Endothelial cell of umbilical vein (primary cell): Measurements from ENCODE around the gene TMEM119.

Source experiments
- EZH2 ChIP-seq: IDR thresholded peaks from 2 replicates; pipeline ENCODE4 v1.6.1; 2012; ENCODE audit warnings: borderline replicate concordance, low read depth, mild to moderate bottlenecking, moderate library complexity, low read length, inconsistent platforms; ENCODE audit not compliant: severe bottlenecking
- FOS ChIP-seq: IDR thresholded peaks from 2 replicates; pipeline ENCODE4 v1.6.1; 2011; ENCODE audit warnings: mild to moderate bottlenecking, low read length, moderate library complexity, borderline replicate concordance; ENCODE audit not compliant: insufficient read depth
- MAX ChIP-seq: IDR thresholded peaks from 2 replicates; pipeline ENCODE4 v1.6.1; 2011; ENCODE audit not compliant: insufficient read depth, insufficient read length
- POLR2A ChIP-seq: IDR thresholded peaks from 2 replicates; pipeline ENCODE4 v1.6.1; 2012; ENCODE audit warnings: low read depth, mild to moderate bottlenecking, control low read depth, low read length
- POLR2AphosphoS5 ChIP-seq: IDR thresholded peaks from 2 replicates; pipeline ENCODE4 v1.6.1; 2012; ENCODE audit warnings: low read depth, mild to moderate bottlenecking, control low read depth, low read length, moderate library complexity; ENCODE audit not compliant: insufficient read depth
- TF ChIP-seq, protein P1 (sequence below), 2 donors: IDR thresholded peaks; 1 replicate in 1 of 2; 2 replicates in 1 of 2; pipeline ENCODE4 v1.5.1; 2011; ENCODE audit warnings: low read length in 2 of 2, mild to moderate bottlenecking in 2 of 2, moderate library complexity in 2 of 2, control low read depth in 1 of 2, inconsistent platforms in 1 of 2, low read depth in 1 of 2; ENCODE audit not compliant: insufficient read depth in 1 of 2; ENCODE audit errors: extremely low read depth in 1 of 2

GRCh38 chr12:108551535-108551934 is 46.3 kb downstream of the TMEM119 start:
- TF ChIP-seq, protein P1, sequence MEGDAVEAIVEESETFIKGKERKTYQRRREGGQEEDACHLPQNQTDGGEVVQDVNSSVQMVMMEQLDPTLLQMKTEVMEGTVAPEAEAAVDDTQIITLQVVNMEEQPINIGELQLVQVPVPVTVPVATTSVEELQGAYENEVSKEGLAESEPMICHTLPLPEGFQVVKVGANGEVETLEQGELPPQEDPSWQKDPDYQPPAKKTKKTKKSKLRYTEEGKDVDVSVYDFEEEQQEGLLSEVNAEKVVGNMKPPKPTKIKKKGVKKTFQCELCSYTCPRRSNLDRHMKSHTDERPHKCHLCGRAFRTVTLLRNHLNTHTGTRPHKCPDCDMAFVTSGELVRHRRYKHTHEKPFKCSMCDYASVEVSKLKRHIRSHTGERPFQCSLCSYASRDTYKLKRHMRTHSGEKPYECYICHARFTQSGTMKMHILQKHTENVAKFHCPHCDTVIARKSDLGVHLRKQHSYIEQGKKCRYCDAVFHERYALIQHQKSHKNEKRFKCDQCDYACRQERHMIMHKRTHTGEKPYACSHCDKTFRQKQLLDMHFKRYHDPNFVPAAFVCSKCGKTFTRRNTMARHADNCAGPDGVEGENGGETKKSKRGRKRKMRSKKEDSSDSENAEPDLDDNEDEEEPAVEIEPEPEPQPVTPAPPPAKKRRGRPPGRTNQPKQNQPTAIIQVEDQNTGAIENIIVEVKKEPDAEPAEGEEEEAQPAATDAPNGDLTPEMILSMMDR (IDR thresholded peaks at IDR 0.05; ENCODE audit: extremely low read depth in 1 of 2, insufficient read depth in 1 of 2, low read depth in 1 of 2, low read length in 2 of 2) = no peak
- TF ChIP-seq MAX (no peak), POLR2A (no peak), FOS (no peak), POLR2AphosphoS5 (no peak), EZH2 (no peak)
